ENCODE measurements around the gene INPP5D.

Gene INPP5D

GRCh38 chr2:233075141-233075965 lies 15.2 kb downstream of the INPP5D start:
- no peak for DNase-seq (ENCODE audit: low read depth)

GRCh38 chr2:233075966-233076339 lies 15.8 kb downstream of the INPP5D start:
- no peak for DNase-seq (ENCODE audit: low read depth)

- DNase-seq (ENCODE audit: low read depth), result no peak
These were observed 16.6 kb downstream of the INPP5D start for GRCh38 chr2:233076749-233077148.

- DNase-seq (ENCODE audit: low read depth), result no peak
These were observed 19.3 kb downstream of the INPP5D start for GRCh38 chr2:233079473-233079877.

- DNase-seq (ENCODE audit: low read depth), result no peak
These were observed 20.1 kb downstream of the INPP5D start for GRCh38 chr2:233079953-233080835.

GRCh38 chr2:233080836-233081229 lies 20.7 kb downstream of the INPP5D start:
- DNase-seq (ENCODE audit: low read depth), result no peak

- no peak for DNase-seq (ENCODE audit: low read depth)
These were observed 21.1 kb downstream of the INPP5D start for GRCh38 chr2:233081232-233081730.

- DNase-seq (ENCODE audit: low read depth), result no peak
These were observed 21.6 kb downstream of the INPP5D start for GRCh38 chr2:233081731-233082221.

GRCh38 chr2:233082222-233082930 lies 22.2 kb downstream of the INPP5D start:
- no peak for DNase-seq (ENCODE audit: low read depth)

GRCh38 chr2:233082931-233083755 lies 23.0 kb downstream of the INPP5D start:
- DNase-seq (ENCODE audit: low read depth), result no peak

- no peak for DNase-seq (ENCODE audit: low read depth)
These were observed 23.6 kb downstream of the INPP5D start for GRCh38 chr2:233083782-233084181.

GRCh38 chr2:233084488-233084887 lies 24.3 kb downstream of the INPP5D start:
- no peak for DNase-seq (ENCODE audit: low read depth)

- DNase-seq (ENCODE audit: low read depth), result no peak
These were observed 25.1 kb downstream of the INPP5D start for GRCh38 chr2:233085037-233085838.

- DNase-seq (ENCODE audit: low read depth), result no peak
These were observed 25.7 kb downstream of the INPP5D start for GRCh38 chr2:233085839-233086150.

- DNase-seq (ENCODE audit: low read depth), result no peak
These were observed 27.6 kb downstream of the INPP5D start for GRCh38 chr2:233087713-233088112.

- DNase-seq (ENCODE audit: low read depth), result no peak
These were observed 28.8 kb downstream of the INPP5D start for GRCh38 chr2:233088972-233089345.

GRCh38 chr2:233089851-233090250 lies 29.7 kb downstream of the INPP5D start:
- DNase-seq (ENCODE audit: low read depth), result no peak

- DNase-seq (ENCODE audit: low read depth), result no peak
These were observed 30.7 kb downstream of the INPP5D start for GRCh38 chr2:233090879-233091278.

- no peak for DNase-seq (ENCODE audit: low read depth)
These were observed 31.6 kb downstream of the INPP5D start for GRCh38 chr2:233091595-233092375.
